GM21381 (cell line): ENCODE measurements around the gene RPS6KA2.
A peak's percentile ranks its signal among the peaks of the same experiment; 100 is the strongest.
"Not testable (repeated sequence)": the region's sequence is repeated elsewhere in the genome, so short reads cannot be mapped to it uniquely, and the experiment has no call there.

Experiments used
- ATAC-seq: cut with Tn5 transposase; IDR thresholded peaks from one replicate; pipeline ENCODE4 v1.9.1; 2021; ENCODE audit warnings: mild to moderate bottlenecking, moderate library complexity; ENCODE audit not compliant: unreplicated experiment

The RPS6KA2 gene

DNA sequence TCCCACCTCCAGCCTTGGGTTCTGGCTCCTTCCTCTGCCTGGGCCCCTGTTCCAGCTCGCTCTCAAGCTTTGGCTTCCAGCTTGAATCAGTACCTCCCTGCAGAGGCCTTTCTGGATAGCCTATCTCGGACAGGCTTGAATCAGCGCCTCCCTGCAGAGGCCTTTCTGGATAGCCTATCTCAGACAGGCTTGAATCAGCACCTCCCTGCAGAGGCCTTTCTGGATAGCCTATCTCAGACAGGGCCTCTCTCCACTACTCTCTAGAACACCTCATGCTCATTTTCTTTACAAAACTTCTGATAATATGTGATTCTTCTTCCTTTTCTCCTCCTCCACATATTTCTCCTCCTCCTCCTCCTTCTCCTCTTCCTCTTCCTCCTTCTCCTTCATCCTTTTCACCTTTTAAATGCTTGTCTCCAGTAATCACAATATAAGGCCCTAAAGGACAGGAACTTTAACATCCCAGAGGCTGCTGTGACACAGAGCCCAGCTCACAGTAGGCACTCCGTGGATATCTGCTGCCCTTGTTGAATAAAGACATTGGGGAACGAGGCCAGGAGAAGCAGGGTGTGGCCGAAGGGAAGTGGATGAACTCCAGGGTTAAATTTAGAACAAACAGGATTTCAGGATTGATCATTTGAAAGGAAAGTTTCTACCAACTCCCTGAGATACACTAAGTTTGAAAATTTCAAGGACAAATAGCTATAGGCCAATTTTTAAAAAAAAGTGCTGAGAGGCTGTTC lies 9.3 kb upstream of the RPS6KA2 start:
- ATAC-seq = no peak

DNA sequence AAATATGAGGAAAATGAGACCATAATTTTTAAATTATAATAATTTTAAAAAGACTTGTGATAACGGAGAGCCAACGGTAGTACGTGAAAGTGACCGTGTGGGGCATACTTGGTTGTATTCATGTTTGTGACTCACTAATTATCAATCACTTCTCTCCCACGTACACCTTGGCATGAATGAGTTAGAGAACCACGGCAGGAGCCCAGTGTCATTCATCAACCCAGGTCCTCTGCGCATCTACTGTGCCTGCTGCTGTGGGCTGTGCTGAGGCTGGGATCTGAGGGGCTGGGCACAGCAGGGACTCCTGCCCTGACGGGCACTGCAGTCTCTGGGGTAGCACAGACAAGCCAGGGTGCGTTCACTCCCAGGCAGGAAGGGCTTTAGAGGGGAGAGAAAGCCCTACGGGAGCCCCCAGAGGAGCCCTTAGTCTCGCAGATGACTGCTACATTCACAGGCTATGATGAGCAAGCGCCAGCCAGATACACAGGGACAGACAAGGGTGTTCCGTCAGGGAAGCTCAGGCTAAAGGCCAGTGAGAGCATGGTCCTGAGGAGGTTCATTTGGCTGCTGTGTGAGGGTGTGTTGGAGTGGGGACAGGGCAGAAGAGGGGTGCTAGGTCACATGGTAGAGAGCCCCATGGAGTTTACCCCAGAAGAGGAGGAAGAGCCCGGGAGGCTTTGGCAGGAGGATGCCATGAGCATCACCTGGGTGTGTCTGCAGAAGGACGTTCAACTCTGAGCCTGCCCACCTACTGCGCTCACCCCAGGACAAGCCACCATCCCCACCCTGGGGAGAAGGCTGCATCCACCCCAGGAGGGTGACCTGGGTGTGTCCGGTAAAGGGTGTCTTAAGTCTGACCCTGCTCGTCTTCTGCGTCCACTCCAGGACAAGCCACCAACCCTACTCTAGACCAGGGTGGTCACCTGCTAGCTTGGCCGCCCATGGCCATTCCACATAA lies 8.2 kb upstream of the RPS6KA2 start:
- no peak for ATAC-seq

DNA sequence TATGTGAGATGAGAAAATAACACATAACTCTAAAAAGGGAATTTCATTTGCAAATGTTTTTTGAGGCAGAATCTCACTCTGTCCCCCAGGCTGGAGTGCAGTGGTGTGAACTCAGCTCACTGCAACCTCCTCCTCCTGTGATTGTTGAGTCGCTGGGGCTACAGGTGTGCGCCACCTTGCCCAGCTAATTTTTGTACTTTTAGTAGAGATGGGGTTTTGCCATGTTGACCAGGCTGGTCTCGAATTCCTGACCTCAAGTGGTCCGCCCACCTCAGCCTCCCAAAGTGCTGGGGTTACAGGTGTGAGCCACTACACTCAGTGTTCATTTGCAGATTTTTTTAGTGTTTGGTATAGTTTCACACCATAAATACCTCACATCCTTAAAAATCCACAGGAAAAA lies 7.5 kb upstream of the RPS6KA2 start:
- not testable (repeated sequence) for ATAC-seq

DNA sequence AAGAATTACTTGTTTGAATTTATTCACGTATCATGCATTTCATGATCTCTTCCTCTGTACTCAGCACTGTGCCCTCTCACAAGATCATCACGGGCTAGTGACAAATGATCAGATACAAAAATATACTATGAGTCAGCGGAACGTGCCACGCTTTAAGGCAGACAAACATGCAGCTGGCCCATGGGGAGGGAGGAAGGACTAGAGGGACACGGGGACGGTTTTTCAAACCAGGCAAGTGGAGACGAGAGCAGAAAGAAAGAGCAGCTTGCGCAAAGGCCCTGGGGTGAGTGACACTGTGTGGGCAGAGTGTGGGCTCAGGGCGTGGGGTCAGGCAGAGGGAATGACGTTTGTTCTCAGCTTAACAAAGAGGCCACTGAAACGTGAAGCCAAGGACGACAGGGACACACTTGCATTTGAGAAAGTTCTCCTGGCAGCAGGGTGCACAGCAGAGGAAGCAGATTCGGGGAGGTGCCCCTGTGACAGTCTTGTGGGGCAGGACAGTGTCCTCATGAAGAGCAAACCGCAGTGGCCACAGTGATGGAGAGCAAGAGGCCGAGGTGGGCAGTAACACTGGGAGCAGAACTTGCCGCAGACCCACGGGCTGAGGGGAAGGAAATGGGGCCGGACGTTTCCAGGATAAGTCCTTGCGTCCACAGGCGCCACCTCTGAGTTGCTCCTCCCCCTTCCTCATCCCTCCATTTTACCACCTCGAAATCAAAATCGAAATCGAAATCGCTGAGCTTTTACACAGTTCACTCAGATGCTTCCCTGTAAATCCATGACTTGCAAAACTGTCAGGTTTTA lies 6.9 kb upstream of the RPS6KA2 start:
- no peak for ATAC-seq

DNA sequence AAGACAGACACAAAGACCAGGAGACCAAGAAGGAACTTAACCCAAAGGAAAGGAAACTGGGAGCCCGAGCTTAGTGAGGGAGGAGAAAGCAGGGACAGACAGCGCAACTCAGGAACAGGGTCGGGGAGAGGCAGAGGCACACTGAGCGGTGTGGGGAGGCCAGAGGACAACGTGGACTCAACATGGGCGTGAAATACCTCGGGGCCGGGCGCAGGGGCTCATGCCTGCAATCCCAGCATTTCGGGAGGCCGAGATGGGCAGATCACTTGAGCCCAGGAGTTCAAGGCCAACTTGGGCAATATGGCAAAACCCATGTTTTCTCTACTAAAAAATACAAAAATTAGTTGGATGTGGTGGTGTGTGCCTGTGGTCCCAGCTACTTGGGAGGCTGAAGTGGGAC lies 5.7 kb upstream of the RPS6KA2 start:
- no peak for ATAC-seq

DNA sequence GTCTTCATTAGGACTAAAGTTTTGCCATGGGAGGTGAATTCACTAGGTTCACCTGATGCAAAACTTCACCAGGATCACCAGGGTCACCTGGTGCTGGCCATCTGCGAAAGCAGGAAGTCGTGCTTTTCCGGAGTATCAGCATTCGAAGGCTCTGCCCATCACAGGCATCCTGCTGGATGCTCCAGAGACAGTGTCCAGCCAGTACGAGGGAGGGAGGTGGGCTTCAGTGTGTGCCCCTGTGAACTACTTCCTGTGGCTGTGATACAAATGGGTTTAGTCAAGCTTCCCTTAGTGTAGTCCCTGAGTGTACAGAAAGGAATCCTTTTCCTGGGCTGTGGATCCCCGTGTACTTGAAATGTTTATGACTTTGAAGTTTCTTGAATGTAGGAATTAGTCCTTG lies 3.4 kb upstream of the RPS6KA2 start:
- ATAC-seq = no peak

DNA sequence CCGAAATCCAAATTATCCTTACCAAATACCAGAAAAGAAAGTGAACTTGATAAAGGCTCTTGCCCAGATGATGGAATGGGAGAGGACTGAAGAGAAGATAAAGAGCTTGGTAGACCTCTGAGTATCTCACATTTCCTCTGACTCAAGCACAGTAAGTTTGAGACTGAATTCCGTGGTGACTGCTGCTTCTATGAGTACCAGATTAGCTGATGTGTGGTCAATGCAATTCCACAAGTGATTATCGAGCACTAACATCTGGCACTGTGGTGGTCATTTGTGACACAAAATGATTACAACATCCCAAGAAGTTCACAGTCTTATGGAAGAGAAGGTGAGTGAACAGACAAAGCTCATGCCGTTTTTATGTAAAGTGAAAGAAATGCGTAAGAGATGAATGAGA lies 2.6 kb upstream of the RPS6KA2 start:
- ATAC-seq = no peak

DNA sequence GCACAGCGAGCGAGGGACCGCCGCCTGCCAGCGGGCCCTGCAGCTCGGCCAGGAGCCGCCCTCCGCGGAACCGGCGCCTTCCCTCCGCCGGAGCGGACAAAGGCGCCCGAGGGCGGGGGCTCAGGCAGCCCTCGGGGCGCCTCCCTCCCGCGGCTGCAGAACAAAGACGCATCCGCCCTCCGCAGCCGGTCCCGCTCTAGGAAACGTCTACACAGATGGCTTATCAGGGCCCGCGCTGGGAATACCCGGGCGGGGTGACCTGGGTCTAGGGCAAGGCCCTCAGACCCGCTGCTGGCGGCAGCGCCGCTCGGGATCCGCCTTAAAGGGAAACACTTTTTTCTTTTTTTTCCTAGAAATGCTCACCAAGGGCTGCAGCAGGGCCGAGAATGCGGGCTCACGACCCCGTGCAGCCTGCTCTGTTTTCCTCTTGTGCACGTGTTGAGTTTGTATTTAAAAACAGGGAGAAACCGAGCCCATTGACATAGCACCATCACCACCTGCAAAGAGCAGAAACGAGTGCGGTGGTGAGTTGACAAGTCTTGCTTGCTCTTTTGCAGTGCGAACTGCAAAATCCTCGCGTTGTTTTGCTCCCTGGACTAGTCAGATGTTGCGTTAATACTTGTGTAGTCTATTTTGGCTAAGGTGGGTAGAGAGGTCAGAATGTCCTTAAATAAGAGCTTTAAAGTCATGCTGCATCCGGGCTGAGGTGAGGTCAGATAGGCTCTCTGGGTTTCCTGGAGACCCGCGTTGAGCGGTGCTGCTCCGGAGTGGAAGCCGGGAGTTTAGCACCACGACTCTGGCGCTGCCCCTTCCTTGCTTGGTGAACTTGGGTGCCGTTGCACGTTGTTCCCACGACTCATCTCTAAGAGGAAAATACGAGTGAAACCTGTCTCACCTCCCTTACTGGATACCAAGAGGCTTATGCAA lies 1.1 kb upstream of the RPS6KA2 start:
- peak; percentile 22 for ATAC-seq

DNA sequence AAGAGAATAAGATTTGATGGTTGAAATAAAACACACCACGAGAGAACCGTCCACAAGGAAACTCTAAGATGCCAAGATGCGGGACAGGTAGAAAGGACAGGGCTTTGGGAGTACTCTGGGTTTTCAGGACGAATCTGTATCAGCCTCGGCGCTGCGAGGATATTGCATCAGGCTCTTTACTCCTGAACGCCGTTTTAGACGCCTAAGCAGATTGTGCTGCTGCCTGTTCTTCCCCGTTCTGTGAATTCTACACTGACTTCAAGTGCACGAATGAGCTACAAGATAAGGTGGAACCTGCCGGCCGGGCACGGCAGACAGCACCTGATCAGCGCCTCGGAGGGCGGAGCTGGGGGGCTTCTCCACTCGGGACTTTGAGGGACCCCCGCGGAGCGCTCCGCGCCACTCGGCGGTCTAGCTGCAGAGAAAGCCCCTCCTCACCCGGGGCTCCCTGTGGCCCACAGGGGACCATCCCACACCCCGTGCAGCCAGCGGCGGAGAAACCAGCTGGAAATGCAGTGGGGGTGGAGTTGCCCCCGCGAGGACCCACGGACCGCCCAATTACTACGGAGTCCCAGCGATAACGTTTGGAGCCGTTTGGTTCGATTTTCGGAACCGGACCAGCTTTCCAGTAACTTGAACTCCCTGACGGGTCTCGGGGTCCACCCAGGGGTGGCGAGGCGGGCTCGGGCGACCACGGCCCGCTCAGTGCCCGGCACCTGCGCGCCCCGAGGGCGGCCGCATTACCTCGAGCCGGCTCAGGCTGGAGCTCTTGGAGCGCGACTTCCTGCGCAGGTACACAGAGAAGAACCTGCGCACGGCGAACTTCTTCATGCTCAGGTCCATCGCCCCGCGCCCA lies 646 bp downstream of the RPS6KA2 start:
- ATAC-seq = peak; percentile 2

DNA sequence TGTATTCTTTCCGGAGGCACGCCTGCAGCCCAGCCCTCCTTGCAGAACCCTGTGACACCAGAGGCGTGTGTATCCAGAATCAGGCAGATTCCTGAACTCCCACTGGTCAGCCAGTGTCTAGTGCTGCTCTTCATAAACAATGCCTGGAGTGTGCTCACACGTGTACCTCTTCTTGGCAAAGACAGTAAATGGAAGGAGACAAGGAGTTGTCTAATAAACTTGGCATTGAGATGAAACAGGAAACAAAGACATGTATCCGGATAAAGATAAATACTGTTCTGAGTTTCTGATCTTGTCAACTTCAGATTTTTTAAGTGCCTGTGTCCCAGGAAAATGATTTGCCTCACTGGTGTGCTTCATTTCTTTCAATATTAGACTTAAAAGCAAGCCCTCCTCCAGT lies 1.7 kb downstream of the RPS6KA2 start:
- no peak for ATAC-seq

DNA sequence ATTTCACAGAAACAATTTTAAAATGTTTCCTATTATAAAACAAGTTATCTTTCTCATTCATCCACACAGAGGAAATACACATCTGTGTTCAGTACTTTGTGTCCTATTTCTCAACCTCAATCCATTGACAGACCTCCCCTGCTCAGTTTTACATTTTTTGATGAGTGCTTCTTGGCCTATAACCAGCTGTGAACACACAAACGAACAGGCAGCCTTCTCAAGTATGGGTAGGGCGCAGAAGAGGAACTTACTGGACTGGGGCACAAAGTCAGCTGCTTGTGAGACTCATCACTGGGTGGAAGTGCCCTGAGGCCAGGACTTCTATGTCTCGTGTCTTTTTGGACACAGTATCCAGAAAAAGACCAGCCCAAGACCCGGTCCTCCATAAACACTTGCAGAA lies 2.8 kb downstream of the RPS6KA2 start:
- ATAC-seq = no peak

DNA sequence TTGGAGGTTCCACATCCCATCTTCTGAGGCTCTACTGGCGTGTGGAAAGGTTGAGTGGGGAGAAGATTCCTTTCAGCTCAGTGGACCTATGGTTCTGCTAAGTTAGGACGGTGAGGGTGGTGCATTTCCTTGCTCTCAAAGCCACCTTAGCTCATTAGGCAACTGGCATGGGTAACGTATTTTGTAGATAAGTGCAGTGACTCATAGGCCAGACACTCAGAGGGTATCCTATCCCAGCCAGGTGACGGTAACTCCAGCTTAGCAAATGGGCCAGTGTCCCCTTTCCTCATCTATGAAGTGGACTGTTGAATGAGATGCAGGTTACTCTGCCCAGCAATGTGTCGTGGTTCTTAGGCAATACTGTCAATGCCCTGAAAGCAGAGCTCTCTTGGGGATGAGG lies 3.7 kb downstream of the RPS6KA2 start:
- ATAC-seq = no peak

DNA sequence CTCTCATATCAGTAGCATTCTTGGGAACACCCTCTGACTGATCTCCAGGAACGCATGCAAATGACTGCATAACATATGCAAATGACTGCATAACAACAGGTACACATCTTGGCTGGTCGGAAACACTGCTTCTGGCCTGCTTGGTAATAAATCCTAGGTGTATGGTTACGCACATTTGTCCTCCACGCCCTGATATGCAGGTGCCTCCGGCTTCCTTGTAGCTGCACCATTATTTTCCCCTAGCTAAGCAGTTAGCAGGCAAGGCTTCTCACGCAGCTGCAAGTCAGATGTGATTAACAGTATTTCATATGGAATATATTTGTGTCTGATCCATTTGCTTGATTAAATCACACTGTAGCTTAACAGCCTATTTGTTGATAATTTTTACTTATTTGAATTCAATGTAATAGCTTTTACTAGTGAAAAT lies 5.9 kb downstream of the RPS6KA2 start:
- ATAC-seq = no peak

DNA sequence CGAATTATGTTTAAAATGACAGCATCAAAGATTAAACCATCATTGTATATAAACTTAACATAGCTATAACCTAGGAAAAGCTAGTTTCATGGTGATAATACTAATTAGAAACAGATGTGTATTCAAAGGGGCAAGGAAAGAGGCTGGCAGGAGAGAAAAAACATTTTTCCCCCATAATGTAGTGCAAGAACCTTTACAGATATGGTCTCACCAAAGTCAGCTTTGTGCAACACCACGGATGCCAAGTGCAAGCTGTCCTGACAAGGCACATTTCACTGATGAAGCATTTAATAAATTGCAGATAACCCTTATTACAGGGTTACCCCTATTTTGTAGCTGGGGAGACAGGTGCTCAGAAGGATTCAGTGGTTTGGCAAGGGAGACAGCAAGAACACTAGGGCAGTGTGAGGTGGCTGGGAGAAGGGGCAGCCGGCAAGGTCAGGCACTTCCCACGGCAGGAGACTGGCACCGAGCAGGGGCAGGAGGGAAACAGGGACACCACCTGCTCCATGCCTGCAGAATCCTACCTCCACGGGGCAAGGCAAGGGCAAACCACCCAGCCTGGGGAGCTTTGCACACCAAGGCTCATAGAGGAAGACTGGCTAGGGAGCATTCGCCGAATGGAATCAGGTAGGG lies 6.5 kb downstream of the RPS6KA2 start:
- ATAC-seq = no peak

DNA sequence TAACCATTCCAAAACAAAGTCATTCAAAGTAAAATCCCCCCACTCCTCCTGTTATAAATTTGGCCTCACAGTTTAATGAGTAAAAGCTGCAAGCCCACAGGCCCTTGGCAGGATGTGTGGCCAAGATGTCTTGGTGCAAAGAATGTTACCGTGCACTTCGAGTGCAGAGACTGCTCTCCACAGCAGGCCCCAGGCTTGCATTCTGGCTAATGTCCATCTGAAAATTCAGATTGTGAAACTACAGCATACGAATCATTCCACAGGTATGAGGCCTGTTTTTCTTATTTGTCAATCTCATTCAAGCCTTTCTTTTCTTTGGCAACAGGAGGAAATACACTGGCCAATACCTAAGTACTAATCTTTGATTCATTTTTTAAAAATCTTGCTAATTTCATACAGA lies 7.1 kb downstream of the RPS6KA2 start:
- ATAC-seq = no peak

DNA sequence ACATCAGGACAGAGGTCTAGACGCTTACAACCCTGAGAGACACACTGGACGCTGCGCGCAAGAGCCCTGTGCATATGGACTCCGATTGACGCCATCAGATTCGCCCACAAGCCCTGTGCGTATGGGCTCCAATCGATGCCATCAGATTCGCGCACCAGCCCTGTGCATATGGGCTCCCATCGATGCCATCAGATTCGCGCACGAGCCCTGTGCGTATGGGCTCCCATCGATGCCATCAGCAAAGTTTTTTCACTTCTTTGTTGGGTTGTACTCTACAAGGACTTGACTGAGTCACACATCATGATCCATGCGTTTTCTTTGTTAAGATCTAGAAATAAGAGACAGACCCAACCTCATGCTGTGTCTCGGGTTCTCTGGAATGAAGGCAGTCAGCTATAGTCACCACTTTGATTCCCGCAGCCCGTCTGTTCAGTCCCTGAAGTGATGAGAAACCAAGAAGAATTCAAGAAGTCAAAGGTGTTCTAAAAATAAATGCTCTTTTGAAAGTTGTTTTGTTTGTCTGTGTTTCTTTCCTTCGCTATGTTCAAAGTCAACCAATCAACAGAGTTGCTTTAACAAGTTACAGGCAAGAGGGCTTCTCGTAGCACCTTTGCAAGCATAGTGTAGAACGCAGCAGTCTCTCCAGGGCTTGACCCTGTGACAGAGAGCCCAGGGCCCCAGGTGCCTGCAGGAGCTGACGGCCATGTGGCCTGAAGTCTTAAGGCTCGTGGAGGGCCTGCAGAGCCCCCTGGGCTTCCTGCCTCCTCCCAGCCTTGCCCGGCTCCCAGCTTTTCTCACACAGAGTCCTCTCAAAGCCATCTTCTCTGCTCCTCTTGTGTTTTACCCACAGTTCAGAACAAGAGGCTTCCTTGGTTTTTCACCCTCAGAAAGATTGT lies 7.9 kb downstream of the RPS6KA2 start:
- no peak for ATAC-seq

DNA sequence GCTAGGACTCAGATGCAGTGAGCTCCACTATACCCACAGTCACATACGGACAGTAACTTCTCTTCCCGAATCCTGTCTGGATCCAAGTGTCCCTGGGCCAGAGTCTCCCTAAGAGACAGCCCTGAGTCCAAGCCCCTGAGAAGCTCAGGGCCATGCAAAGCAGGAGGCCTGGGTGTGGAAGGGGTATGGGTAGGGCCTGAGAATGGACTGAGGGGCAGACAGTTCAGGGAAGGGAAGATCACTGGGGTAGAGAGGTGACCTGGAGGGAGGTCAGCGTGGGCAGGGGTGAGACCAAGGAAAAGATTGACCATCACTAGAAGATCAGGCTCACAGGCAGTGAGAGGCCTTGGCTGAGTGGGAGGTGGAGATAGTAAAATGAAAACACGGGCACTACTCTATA lies 8.8 kb downstream of the RPS6KA2 start:
- ATAC-seq = no peak

DNA sequence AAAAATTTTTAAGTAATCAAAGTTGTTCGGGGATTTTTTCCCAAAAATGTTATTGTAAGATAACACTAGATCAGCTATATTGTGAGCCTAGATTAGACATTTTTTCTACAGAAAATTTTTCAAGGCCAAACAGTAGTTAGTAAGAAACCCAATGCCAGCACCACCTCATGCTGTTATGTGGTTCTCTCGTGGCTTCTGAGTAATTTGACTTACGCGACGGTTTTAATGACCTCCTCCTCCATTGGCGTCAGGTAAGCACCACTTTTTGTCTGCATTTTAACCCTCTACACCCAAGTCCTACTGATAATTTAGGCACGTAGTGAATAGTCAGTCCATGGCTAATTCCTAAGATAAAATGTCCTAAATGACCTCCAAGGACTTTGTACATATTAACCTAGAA lies 9.7 kb downstream of the RPS6KA2 start:
- ATAC-seq = no peak
